LNCaP clone FGC (cell line): ENCODE data around the gene SLCO2A1.
A peak's percentile ranks its signal among the peaks of the same experiment; 100 is the strongest.

Experiments
- DNase-seq: peaks from one replicate; pipeline ENCODE4 v3.0.0-alpha.2; 2011; ENCODE audit warnings: low read depth
- H3K4me3 ChIP-seq: 2 replicates; pipeline ENCODE4 v1.5.1; 2011; ENCODE audit warnings: mild to moderate bottlenecking, low read depth, low read length, control low read depth
- TF ChIP-seq, protein P1 (sequence below): IDR thresholded peaks from 2 replicates; pipeline ENCODE4 v1.5.1; 2012; ENCODE audit warnings: mild to moderate bottlenecking; ENCODE audit not compliant: control insufficient read depth, insufficient read depth; ENCODE audit errors: extremely low read depth

Gene SLCO2A1

DNA sequence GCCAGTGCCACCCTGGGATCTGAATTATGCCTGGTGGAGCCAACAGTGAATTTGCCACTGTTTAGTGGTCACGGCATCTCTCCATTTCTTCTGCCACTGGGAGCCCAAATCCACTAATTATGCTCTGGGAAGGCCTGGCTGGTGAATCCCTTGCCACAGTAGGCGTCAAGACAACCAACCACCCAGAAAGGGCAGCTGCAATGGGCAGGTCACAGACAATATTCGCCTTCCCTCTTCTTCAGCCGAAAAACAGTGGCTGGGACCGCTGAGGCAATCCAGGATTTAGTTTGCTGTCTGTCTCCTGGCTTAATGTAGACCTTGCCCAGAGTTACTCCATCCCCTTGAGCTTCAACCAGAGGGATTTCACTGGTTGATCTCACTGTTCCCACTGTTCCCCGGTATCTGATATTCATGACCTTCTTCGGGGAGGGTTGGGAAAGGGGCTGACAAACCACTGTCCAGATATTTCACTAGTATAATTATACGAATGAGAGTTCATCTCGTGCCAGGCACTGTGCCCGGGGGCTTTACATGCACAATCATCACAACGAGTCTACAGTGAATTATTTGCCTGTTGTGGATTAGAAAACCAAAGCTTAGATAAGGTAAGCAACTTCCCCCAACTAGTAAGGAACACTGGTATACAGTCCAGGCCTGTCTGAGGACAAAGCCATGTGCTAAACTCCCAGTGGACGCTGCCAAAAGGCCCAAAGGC lies 84.2 kb downstream of the SLCO2A1 start:
- no peak for DNase-seq
- TF ChIP-seq, protein P1, sequence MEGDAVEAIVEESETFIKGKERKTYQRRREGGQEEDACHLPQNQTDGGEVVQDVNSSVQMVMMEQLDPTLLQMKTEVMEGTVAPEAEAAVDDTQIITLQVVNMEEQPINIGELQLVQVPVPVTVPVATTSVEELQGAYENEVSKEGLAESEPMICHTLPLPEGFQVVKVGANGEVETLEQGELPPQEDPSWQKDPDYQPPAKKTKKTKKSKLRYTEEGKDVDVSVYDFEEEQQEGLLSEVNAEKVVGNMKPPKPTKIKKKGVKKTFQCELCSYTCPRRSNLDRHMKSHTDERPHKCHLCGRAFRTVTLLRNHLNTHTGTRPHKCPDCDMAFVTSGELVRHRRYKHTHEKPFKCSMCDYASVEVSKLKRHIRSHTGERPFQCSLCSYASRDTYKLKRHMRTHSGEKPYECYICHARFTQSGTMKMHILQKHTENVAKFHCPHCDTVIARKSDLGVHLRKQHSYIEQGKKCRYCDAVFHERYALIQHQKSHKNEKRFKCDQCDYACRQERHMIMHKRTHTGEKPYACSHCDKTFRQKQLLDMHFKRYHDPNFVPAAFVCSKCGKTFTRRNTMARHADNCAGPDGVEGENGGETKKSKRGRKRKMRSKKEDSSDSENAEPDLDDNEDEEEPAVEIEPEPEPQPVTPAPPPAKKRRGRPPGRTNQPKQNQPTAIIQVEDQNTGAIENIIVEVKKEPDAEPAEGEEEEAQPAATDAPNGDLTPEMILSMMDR, result no peak
- H3K4me3 ChIP-seq, result no peak overlapping the region

DNA sequence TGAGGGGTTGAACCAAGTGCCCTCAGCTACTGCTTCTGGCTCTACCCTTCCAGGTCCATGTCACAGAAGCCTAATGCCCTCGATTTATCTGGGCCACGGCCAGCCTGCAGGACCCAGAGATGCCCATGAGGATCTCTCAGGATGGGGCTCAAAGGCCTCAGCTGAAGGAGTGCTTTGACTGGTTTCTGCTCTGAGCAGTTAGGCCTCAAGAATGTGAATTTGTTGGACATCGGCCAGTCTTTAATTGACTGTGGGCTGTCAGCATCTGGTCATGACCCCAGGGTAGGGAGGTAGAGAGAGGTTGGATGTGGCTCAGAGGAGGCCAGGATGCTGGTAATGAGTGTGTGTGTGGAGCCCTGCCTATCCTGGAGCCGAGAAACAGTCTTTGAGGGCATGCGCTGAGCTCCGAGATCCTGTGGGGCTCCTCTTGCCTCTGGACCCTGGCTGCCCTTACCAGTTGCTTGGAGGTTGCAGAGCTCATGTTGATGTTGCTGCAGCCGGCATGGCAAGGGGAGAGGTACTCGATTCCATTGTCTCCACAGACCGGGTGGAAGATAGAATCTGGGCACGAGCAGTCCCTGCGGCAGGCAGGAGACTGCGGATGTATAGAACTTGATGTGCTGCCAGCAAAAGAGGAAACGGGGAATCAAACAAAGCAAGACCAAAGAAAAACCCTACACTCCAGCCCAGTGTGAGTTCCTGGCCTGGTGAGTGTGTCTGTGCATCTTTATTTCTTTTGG lies 84.9 kb downstream of the SLCO2A1 start:
- DNase-seq, result peak; percentile 96
- no peak overlapping the region for H3K4me3 ChIP-seq
- TF ChIP-seq, protein P1, result no peak

DNA sequence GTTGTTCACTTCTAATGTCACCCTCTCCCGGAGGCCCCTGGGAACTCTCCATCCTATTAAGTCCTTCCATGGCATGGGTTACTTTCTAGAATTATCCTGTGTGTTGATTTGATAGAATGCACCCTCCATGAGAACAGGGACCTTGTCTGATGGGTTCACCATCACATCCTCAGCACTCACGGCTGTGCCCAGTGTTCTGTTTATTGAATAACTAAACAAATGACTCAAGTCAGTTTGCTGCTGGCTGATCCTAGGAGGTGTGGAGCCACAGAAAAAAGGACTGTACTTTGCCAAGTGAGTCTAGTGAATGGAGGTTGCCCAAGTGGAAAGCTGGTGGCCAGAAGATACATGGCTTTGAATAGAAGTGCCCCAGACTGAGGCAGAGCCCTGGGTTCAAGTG lies 85.5 kb downstream of the SLCO2A1 start:
- no peak for DNase-seq
- H3K4me3 ChIP-seq, result no peak overlapping the region
- TF ChIP-seq, protein P1, result no peak

DNA sequence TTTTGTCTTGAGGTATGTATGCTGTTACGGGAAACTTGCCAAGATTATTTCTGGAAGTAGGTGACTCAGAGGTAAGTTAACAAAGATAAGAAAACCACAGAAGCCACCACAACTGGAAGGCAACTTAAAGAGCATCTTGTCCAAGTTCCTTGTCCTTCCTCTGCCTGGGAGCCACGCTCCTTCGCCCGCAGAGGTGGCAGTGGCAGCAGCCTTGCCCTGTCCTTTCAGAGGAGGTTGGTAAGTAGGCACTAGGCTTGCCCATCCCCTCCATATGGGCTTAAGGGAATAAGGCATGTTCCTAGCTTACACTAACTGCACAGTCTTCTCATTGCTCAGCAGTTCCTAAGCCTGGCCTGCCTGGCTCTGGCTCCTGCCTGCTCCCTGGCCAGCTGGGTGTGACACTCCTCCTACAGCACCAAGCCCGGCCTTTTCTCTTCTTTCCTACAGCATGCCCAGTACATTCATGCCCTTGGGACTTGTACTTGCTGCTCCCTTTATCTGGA lies 86.0 kb downstream of the SLCO2A1 start:
- DNase-seq, result peak; percentile 46
- H3K4me3 ChIP-seq, result no peak overlapping the region
- TF ChIP-seq, protein P1, result no peak

DNA sequence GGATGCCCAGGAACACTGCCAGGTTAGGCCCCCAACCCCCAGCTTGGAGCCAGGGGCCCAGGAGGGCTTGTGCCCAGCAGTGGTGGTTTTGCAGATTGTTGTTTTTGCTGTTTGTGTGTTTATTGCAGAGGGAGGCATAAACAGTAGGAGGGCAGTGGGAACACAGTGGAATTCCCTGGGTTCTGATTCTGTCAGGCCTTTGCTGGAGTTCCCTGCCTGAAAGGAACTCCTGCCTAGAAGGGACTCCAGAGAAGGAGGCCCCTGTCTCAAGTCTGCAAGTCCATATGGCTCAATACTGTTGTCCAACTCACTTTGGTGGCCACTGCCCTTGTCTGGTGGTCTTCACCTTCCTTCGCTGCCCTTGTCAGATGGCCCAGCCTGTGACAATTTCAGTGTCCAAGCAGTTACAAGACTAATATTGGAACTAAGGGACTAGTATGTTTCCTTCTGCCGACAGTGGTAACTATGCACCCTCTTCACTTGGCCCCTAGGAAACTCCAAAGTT lies 86.6 kb downstream of the SLCO2A1 start:
- DNase-seq, result no peak
- TF ChIP-seq, protein P1, result no peak
- no peak overlapping the region for H3K4me3 ChIP-seq

DNA sequence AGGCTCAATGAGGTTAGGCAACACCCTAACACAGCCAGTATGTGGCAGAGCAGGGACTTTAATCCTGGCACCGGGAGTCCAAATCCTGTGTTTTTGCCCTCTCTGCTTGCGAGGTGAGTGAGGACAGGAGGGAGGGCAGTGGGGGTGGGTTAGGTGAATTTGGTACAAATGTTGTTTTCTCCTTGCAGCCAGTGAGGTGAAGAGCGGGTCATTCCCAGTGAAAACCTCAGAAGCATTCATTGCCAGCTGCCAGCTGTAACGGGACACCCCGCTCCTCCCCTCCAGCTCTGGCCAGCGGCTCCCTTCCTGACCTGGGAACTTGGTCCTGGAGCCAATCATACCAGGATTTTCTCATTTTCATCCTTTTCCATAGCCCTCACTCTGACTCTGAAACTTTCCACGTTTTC lies 88.3 kb downstream of the SLCO2A1 start:
- no peak for DNase-seq
- TF ChIP-seq, protein P1, result no peak
- no peak overlapping the region for H3K4me3 ChIP-seq

DNA sequence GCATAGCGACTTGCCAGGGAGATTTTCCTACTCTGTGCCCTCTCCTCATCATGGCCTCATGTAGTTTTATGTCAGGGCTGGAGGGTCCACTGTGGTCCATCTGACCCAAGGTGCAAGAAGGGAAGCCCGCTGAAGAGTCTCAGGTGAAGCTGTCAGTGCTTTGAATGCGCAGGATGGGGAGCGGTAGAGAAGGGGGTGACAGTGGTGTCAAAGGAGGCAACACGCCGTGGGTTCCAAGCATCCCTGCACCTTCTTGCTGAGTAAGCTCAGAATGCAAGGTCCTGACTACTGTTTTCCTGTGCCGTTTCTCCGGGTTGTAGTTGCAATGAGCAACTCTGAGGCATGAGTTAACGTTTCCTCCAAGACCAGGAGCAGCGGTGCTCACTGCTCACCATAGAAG lies 89.2 kb downstream of the SLCO2A1 start:
- DNase-seq, result no peak
- TF ChIP-seq, protein P1, result no peak
- no peak overlapping the region for H3K4me3 ChIP-seq
